ENCODE measurements around the gene RREB1. TPM values are rescaled to one million over a fixed set of nuclear protein-coding genes. Genes with fewer than 3 reads are reported as not detected.

The RREB1 gene
- total and polyA plus RNA-seq, 2 of the 4 experiments (the other 2 are of a cell fraction) = 8.4 to 14.5 TPM

DNA sequence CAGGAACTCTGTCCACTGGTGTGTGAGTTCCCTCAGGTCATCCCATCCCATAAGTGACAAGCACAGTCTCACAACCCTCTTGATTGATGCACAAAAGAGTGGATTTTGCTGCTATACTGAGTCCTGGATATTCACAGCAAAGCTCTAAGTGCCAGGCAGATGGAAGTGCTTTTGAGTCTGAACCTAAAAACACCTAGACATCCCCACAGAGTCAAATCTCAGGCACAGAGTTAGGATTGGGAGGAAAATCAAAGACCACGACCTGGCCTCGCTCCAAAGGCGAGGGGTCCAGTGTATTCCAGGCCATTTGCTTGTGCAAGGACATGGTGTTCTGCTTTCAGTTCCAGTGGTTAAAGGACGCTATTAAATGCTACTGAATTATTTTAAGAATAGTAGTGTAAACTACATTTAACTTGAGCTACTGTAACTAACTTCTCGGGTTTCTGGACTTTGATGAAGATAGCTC lies 56.8 kb downstream of the RREB1 start:
- TF ChIP-seq RAD21 (IDR thresholded peaks at IDR 0.05; ENCODE audit: low read length) (no peak), RCOR1 (IDR thresholded peaks at IDR 0.05; ENCODE audit: insufficient replicate concordance, low read length) (no peak), FOS (IDR thresholded peaks at IDR 0.05; ENCODE audit: low read depth, low read length) (no peak), RFX5 (IDR thresholded peaks at IDR 0.05; ENCODE audit: low read depth, low read length) (no peak), CHD1 (IDR thresholded peaks at IDR 0.05; ENCODE audit: low read depth, low read length) (no peak), CEBPB (IDR thresholded peaks at IDR 0.05; ENCODE audit: low read depth, low read length) (no peak), POLR2A (IDR thresholded peaks at IDR 0.05; ENCODE audit: low read depth, low read length) (no peak), MAZ (IDR thresholded peaks at IDR 0.05; ENCODE audit: borderline replicate concordance, low read depth, low read length) (no peak), MAFK (IDR thresholded peaks at IDR 0.05; ENCODE audit: low read depth, low read length) (no peak), BHLHE40 (IDR thresholded peaks at IDR 0.05; ENCODE audit: low read depth, low read length) (no peak), MXI1 (IDR thresholded peaks at IDR 0.05; ENCODE audit: borderline replicate concordance, low read depth, low read length) (no peak), SMC3 (IDR thresholded peaks at IDR 0.05; ENCODE audit: low read depth, low read length) (no peak), NFE2L2 (IDR thresholded peaks at IDR 0.05; ENCODE audit: low read depth, low read length) (no peak)
- TF ChIP-seq, protein P1, sequence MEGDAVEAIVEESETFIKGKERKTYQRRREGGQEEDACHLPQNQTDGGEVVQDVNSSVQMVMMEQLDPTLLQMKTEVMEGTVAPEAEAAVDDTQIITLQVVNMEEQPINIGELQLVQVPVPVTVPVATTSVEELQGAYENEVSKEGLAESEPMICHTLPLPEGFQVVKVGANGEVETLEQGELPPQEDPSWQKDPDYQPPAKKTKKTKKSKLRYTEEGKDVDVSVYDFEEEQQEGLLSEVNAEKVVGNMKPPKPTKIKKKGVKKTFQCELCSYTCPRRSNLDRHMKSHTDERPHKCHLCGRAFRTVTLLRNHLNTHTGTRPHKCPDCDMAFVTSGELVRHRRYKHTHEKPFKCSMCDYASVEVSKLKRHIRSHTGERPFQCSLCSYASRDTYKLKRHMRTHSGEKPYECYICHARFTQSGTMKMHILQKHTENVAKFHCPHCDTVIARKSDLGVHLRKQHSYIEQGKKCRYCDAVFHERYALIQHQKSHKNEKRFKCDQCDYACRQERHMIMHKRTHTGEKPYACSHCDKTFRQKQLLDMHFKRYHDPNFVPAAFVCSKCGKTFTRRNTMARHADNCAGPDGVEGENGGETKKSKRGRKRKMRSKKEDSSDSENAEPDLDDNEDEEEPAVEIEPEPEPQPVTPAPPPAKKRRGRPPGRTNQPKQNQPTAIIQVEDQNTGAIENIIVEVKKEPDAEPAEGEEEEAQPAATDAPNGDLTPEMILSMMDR (conservative IDR thresholded peaks at IDR 0.05; ENCODE audit: low read depth, low read length) = no peak
- TF ChIP-seq, protein P2, sequence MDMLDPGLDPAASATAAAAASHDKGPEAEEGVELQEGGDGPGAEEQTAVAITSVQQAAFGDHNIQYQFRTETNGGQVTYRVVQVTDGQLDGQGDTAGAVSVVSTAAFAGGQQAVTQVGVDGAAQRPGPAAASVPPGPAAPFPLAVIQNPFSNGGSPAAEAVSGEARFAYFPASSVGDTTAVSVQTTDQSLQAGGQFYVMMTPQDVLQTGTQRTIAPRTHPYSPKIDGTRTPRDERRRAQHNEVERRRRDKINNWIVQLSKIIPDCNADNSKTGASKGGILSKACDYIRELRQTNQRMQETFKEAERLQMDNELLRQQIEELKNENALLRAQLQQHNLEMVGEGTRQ (IDR thresholded peaks at IDR 0.05; ENCODE audit: low read depth, low read length) = no peak
- TF ChIP-seq, protein P3, sequence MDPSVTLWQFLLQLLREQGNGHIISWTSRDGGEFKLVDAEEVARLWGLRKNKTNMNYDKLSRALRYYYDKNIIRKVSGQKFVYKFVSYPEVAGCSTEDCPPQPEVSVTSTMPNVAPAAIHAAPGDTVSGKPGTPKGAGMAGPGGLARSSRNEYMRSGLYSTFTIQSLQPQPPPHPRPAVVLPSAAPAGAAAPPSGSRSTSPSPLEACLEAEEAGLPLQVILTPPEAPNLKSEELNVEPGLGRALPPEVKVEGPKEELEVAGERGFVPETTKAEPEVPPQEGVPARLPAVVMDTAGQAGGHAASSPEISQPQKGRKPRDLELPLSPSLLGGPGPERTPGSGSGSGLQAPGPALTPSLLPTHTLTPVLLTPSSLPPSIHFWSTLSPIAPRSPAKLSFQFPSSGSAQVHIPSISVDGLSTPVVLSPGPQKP (IDR thresholded peaks at IDR 0.05; ENCODE audit: borderline replicate concordance, low read depth, low read length) = no peak
- H3K79me1 ChIP-seq (ENCODE audit: low read depth in 1 of 2, low read length in 2 of 2) = peaks cover 36 to 92% of the 10 kb centered on the region in 2 experiments
- no peak overlapping the region for H3K56ac ChIP-seq (ENCODE audit: extremely low read depth, insufficient read depth, low read length)
- H3K27ac ChIP-seq (ENCODE audit: insufficient read depth, low read length) = no peak overlapping the region
- H2BK20ac ChIP-seq (ENCODE audit: low read depth, low read length) = no peak overlapping the region
- no peaks in the 10 kb centered on the region for H3K9me3 ChIP-seq (ENCODE audit: control insufficient read depth, insufficient read depth, low read length)
- H2AFZ ChIP-seq (replicated peaks; ENCODE audit: low read length, poor library complexity) = no peak overlapping the region
- in situ Hi-C loops (cut with MboI; ENCODE audit: low sequenced_read_pairs) = no loop called here
- no peak overlapping the region for H3K4me3 ChIP-seq (ENCODE audit: insufficient read depth, low read depth, low read length)
- H3K9ac ChIP-seq (ENCODE audit: low read depth, low read length) = no peak overlapping the region
- no TSS peak for BruUV-seq (replicated peaks)
- ChIA-PET CTCF (no interaction called here), POLR2A (ENCODE audit: unreplicated experiment) (no interaction called here)
- ATAC-seq (ENCODE audit: low read depth) (no peak; the same call in 1 of the 2 replicates), DNase-seq (no peak)
- peak overlapping the region; percentile 29; the same call in 1 of the 2 replicates for H2BK120ac ChIP-seq (ENCODE audit: low read depth, low read length)
- H3K18ac ChIP-seq (ENCODE audit: low read depth, low read length) = no peak overlapping the region
- H4K5ac ChIP-seq (ENCODE audit: low read depth, low read length) = no peak overlapping the region
- no peaks in the 10 kb centered on the region for H3K36me3 ChIP-seq (ENCODE audit: control insufficient read depth, insufficient read depth, low read length)
- peak overlapping the region; percentile 8 for H3K14ac ChIP-seq (replicated peaks; ENCODE audit: low read depth, low read length)
- peaks cover 66% of the 10 kb centered on the region for H4K20me1 ChIP-seq (ENCODE audit: insufficient read depth, low read length)
- no peak overlapping the region for H2BK15ac ChIP-seq (ENCODE audit: low read depth, low read length)
- peaks cover 44% of the 10 kb centered on the region for H3K9me1 ChIP-seq (ENCODE audit: insufficient read depth, low read length)
- H4K91ac ChIP-seq (ENCODE audit: insufficient read depth, low read depth, low read length) = peak overlapping the region; percentile 12; the same call in 1 of the 2 replicates
- H2BK5ac ChIP-seq (ENCODE audit: low read depth, low read length, poor library complexity, severe bottlenecking) = peak overlapping the region; percentile 1
- peak overlapping the region; percentile 32; the same call in 1 of the 2 replicates for H3K23ac ChIP-seq (ENCODE audit: low read depth, low read length)
- no CpG with 5 or more reads among the region's 5 CpGs for WGBS, 2 experiments (ENCODE audit: extremely low coverage in 2 of 2, insufficient read length in 1 of 2)
- peak overlapping the region; percentile 32 for H3K4me2 ChIP-seq (ENCODE audit: low read depth, low read length)
- H4K8ac ChIP-seq (ENCODE audit: low read depth in 2 of 2, low read length in 2 of 2) = peak overlapping the region in 1 of 2 experiments; percentile 27; a peak in 1 of 4 replicates
- H2AK5ac ChIP-seq (ENCODE audit: low read depth, low read length) = no peak overlapping the region; the same call in 1 of the 2 replicates
- H2AK9ac ChIP-seq (replicated peaks; ENCODE audit: low read depth, low read length, poor library complexity) = no peak overlapping the region
- peak overlapping the region; percentile 42 for H3K4ac ChIP-seq (ENCODE audit: low read depth, low read length)
- peaks cover 35% of the 10 kb centered on the region for H3K4me1 ChIP-seq (ENCODE audit: control insufficient read depth, insufficient read depth, low read length)
- dilution Hi-C loops (cut with HindIII; ENCODE audit: low sequenced_read_pairs, unreplicated experiment) = no loop called here
- H3K27me3 ChIP-seq (ENCODE audit: control insufficient read depth, insufficient read depth, low read length) = no peaks in the 10 kb centered on the region
- intact Hi-C loops (cut with micrococcal nuclease) = no loop called here
